Measurements from ENCODE around the gene RTP2. TPM values are rescaled to one million over a fixed set of nuclear protein-coding genes. Genes with fewer than 3 reads are reported as not detected.

RTP2 gene
- total and polyA plus RNA-seq, 9 of the 15 experiments (the other 6 are each of a cell fraction or from before 2014, with no cell fraction given), result not detected

- 0 out of 2 replicates have a peak, but pooled peaks have one; percentile 41 for TF ChIP-seq IRF9 (tag; IDR thresholded peaks at IDR 0.05)
- no peak for TF ChIP-seq IFI16 (CRISPR knock-in tag; IDR thresholded peaks at IDR 0.05)
- peak; percentile 29 to 98; a peak in 2 of 4 replicates for TF ChIP-seq BCLAF1 (IDR thresholded peaks at IDR 0.05; ENCODE audit: borderline replicate concordance in 1 of 2, control insufficient read depth in 1 of 2, low read depth in 2 of 2, low read length in 1 of 2)
- TF ChIP-seq SRSF1 (IDR thresholded peaks at IDR 0.05; ENCODE audit: low read depth, low read length), result no peak
- no peak for TF ChIP-seq ZNF77 (CRISPR knock-in tag; IDR thresholded peaks at IDR 0.05)
- TF ChIP-seq ZKSCAN8 (CRISPR knock-in tag; IDR thresholded peaks at IDR 0.05), result no peak
- TF ChIP-seq NFIC (IDR thresholded peaks at IDR 0.05), result no peak
- peak; percentile 84 to 93 for TF ChIP-seq UBTF (IDR thresholded peaks at IDR 0.05; ENCODE audit: borderline replicate concordance in 1 of 2, low read depth in 2 of 2, low read length in 2 of 2)
These were observed 43.1 kb upstream of the RTP2 start, which contains the start of gene BCL6 (continued) for GRCh38 chr3:187745201-187746058.

All from K562 (cell line).